Aorta (tissue), 5 donors: ENCODE measurements around the gene NEK4. TPM values are rescaled to one million over a fixed set of nuclear protein-coding genes. Genes with fewer than 3 reads are reported as not detected.
A peak's percentile ranks its signal among the peaks of the same experiment; 100 is the strongest.

ENCODE experiments used
- ATAC-seq: fragments of 200-7000 bp; cut with Tn5 transposase; one replicate; pipeline ENCODE4 v1.9.1; 2022; ENCODE audit warnings: moderate library complexity; ENCODE audit not compliant: low FRiP score
- DNase-seq, 2 donors: peaks; one replicate each; pipeline ENCODE4 v3.0.0-alpha.2; 2020
- H3K27ac ChIP-seq, 2 donors: one replicate each; pipeline ENCODE4 v1.5.1; 2013; ENCODE audit warnings: low read length in 2 of 2, mild to moderate bottlenecking in 2 of 2, moderate library complexity in 2 of 2, control low read depth in 1 of 2, inconsistent platforms in 1 of 2, low read depth in 1 of 2
- H3K27me3 ChIP-seq, 2 donors: one replicate each; pipeline ENCODE4 v1.6.1; 2013; ENCODE audit warnings: control low read depth in 1 of 2, low read length in 1 of 2, mild to moderate bottlenecking in 1 of 2, moderate library complexity in 1 of 2; ENCODE audit not compliant: insufficient read depth in 2 of 2, control insufficient read depth in 1 of 2
- H3K36me3 ChIP-seq, 2 donors: one replicate each; pipeline ENCODE4 v1.6.1; 2013; ENCODE audit warnings: control low read depth in 1 of 2, low read length in 1 of 2, mild to moderate bottlenecking in 1 of 2; ENCODE audit not compliant: insufficient read depth in 2 of 2, control insufficient read depth in 1 of 2
- H3K4me1 ChIP-seq, 2 donors: one replicate each; pipeline ENCODE4 v1.6.1; 2013; ENCODE audit warnings: low read length in 2 of 2, control low read depth in 1 of 2, mild to moderate bottlenecking in 1 of 2, moderate library complexity in 1 of 2; ENCODE audit not compliant: insufficient read depth in 2 of 2, control insufficient read depth in 1 of 2
- H3K4me3 ChIP-seq, 2 donors: one replicate each; pipeline ENCODE4 v1.5.1; 2013; ENCODE audit warnings: low read length in 2 of 2, control low read depth in 1 of 2, mild to moderate bottlenecking in 1 of 2
- H3K9me3 ChIP-seq: one replicate; pipeline ENCODE4 v1.6.1; 2013; ENCODE audit warnings: mild to moderate bottlenecking, low read length; ENCODE audit not compliant: control insufficient read depth
- WGBS, 2 donors: extraction: QIAGEN DNeasy Blood & Tissue Kit; methylation state at CpG; one replicate each; pipeline ENCODE4 v1.1.7; 2013; 5-methylcytosine and 5-hydroxymethylcytosine counted together
- intact Hi-C, 2 donors: fragments of 100-400 bp; cut with DNase I; formaldehyde crosslinking; loops; one replicate each; pipeline versions ENCODE4 v1.14.2 to v1.15.0; 2022
- polyA plus RNA-seq, 2 donors: library from polyadenylated mRNA; stranded (reverse); fragments of 200-250 nt; gene quantifications; one replicate each; pipeline ENCODE4 v1.2.3, GENCODE V29; 2013
- total RNA-seq, 2 donors: library from RNA; stranded (reverse); fragmentation: NEBNext Ultra II Directional; extraction: Animal tissue kit (Norgen Biotek cat#: 25700); gene quantifications; one replicate each; pipeline ENCODE4 v1.2.1, GENCODE V29; 2021
- donor health status: healthy with polysubstance abuse.
- donor health status: Bipolar disorder and iron deficiency.
- donor health status: DM: no; HTN: no; CAD: no.
- donor health status: DM: no; HTN: no; CAD: no.
- donor health status: DM: yes; HTN: yes; CAD: no.

The NEK4 gene
- total and polyA plus RNA-seq, 4 donors, result 8.0 to 22.1 (median 15.1) TPM

- DNase-seq (peak in 1 of 2 donors; percentile 54), ATAC-seq (peak; percentile 82)
- intact Hi-C loops, result no loop called here
- H3K4me3 ChIP-seq, result no peak overlapping the region
- WGBS, 2 donors, result 51 to 53% methylated on average over 9 of the region's 9 CpGs
- no peaks in the 10 kb centered on the region for H3K4me1 ChIP-seq
- H3K27ac ChIP-seq, result peak overlapping the region; percentile 82 to 94
- no peaks in the 10 kb centered on the region for H3K9me3 ChIP-seq
- no peaks in the 10 kb centered on the region for H3K36me3 ChIP-seq
- no peaks in the 10 kb centered on the region for H3K27me3 ChIP-seq
These were observed 99.9 kb downstream of the NEK4 start for GRCh38 chr3:52670621-52671521.

GRCh38 chr3:52663098-52663497 lies 107.6 kb downstream of the NEK4 start:
- intact Hi-C loops, result no loop called here
- H3K27me3 ChIP-seq, result no peaks in the 10 kb centered on the region
- ATAC-seq, result no peak
- H3K4me1 ChIP-seq, result no peaks in the 10 kb centered on the region
- 89 to 96% methylated on average over 3 of the region's 3 CpGs for WGBS, 2 donors
- H3K27ac ChIP-seq, result no peak overlapping the region
- H3K36me3 ChIP-seq, result peaks cover 4 to 6% of the 10 kb centered on the region in 2 donors
- DNase-seq, result no peak
- H3K9me3 ChIP-seq, result no peaks in the 10 kb centered on the region
- H3K4me3 ChIP-seq, result no peak overlapping the region

GRCh38 chr3:52660046-52660445 lies 110.7 kb downstream of the NEK4 start:
- no peak for DNase-seq
- no peak for ATAC-seq
- Histone ChIP-seq H3K27ac (no peak overlapping the region), H3K4me3 (no peak overlapping the region), H3K27me3 (no peaks in the 10 kb centered on the region), H3K9me3 (no peaks in the 10 kb centered on the region), H3K36me3 (peaks cover 3 to 6% of the 10 kb centered on the region in 2 donors), H3K4me1 (no peaks in the 10 kb centered on the region)
- 55 to 56% methylated on average over 3 of the region's 3 CpGs for WGBS, 2 donors
- intact Hi-C loops, result no loop called here

Other genes with a start within 250 kb of the NEK4 start
- gene NT5DC2, start 237.1 kb downstream of the NEK4 start, total RNA-seq, result 10 to 100 TPM; 29.6 to 33.0 TPM
- 100 to 1,000 TPM in 1 of 2 donors, 10 to 100 TPM in 1; 46.3 to 148 TPM for gene NT5DC2, start 237.1 kb downstream of the NEK4 start, polyA plus RNA-seq
- gene UQCC5, start 234.3 kb downstream of the NEK4 start, total RNA-seq, result 10 to 100 TPM in 1 of 2 donors, 1 to 10 TPM in 1; 9.1 to 14.0 TPM
- gene UQCC5, start 234.3 kb downstream of the NEK4 start, polyA plus RNA-seq, result 1 to 10 TPM; 4.5 to 7.1 TPM
- 10 to 100 TPM; 61.6 to 73.8 TPM for gene PBRM1, start 85.0 kb downstream of the NEK4 start, total RNA-seq
- 10 to 100 TPM in 1 of 2 donors, 1 to 10 TPM in 1; 6.9 to 11.3 TPM for gene PBRM1, start 85.0 kb downstream of the NEK4 start, polyA plus RNA-seq
- gene GNL3, start 84.9 kb downstream of the NEK4 start, total RNA-seq, result 10 to 100 TPM; 52.0 to 70.3 TPM
- 10 to 100 TPM; 20.9 to 32.9 TPM for gene GNL3, start 84.9 kb downstream of the NEK4 start, polyA plus RNA-seq
- 10 to 100 TPM; 28.7 to 48.4 TPM for gene GLT8D1, start 65.1 kb downstream of the NEK4 start, total RNA-seq
- gene GLT8D1, start 65.1 kb downstream of the NEK4 start, polyA plus RNA-seq, result 10 to 100 TPM; 26.0 to 59.5 TPM
- 10 to 100 TPM; 57.2 to 67.5 TPM for gene SPCS1, start 64.8 kb downstream of the NEK4 start, total RNA-seq
- gene SPCS1, start 64.8 kb downstream of the NEK4 start, polyA plus RNA-seq, result 100 to 1,000 TPM; 114 to 119 TPM
- gene ITIH1, start 6.7 kb upstream of the NEK4 start, total RNA-seq, result not detected
- gene ITIH1, start 6.7 kb upstream of the NEK4 start, polyA plus RNA-seq, result under 1 TPM in 1 of 2 donors, not detected in 1; 0.50 TPM
- gene ITIH3, start 23.9 kb upstream of the NEK4 start, total RNA-seq, result 1 to 10 TPM; 5.7 to 6.8 TPM
- gene ITIH3, start 23.9 kb upstream of the NEK4 start, polyA plus RNA-seq, result 10 to 100 TPM in 1 of 2 donors, 1 to 10 TPM in 1; 2.4 to 75.1 TPM
- gene ITIH4, start 59.7 kb upstream of the NEK4 start, total RNA-seq, result 10 to 100 TPM; 55.4 to 88.7 TPM
- gene ITIH4, start 59.7 kb upstream of the NEK4 start, polyA plus RNA-seq, result 100 to 1,000 TPM in 1 of 2 donors, 10 to 100 TPM in 1; 25.0 to 368 TPM
- gene MUSTN1, start 64.1 kb upstream of the NEK4 start, total RNA-seq, result 10 to 100 TPM; 56.8 to 86.6 TPM
- gene MUSTN1, start 64.1 kb upstream of the NEK4 start, polyA plus RNA-seq, result 100 to 1,000 TPM in 1 of 2 donors, 10 to 100 TPM in 1; 29.7 to 474 TPM
- 10 to 100 TPM; 36.6 to 38.6 TPM for gene STIMATE, start 126.6 kb upstream of the NEK4 start, total RNA-seq
- gene STIMATE, start 126.6 kb upstream of the NEK4 start, polyA plus RNA-seq, result 10 to 100 TPM; 17.7 to 26.6 TPM